Ecto neural progenitor cell (in vitro differentiated cells): ENCODE data around the gene UVSSA.
"Not testable (repeated sequence)": the region's sequence is repeated elsewhere in the genome, so short reads cannot be mapped to it uniquely, and the experiment has no call there.

Experiments
- DNase-seq: peaks from one replicate; pipeline ENCODE4 v3.0.0-alpha.2; 2018; ENCODE audit warnings: low spot score

The UVSSA gene

DNA sequence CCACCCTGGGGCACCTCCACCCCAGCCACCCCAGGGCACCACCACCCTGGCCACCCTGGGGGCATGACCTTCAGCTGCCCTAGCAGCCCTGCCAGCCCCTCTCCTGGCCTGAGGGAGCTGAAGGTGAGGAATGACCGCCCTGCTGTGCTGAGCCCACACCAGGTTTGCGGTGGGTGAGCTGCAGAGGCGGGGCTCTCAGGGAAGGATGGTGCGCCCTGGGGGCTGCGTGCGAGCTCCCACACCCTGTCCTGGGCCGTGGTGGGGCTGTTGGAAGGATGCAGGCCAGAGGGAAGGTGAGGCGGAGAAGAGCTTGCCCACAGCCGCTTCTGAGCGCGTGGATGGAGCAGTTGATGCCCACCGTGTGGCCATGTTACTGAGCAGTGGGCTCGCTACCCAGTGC, 17.7 kb downstream of the UVSSA start:
- DNase-seq = no peak

DNA sequence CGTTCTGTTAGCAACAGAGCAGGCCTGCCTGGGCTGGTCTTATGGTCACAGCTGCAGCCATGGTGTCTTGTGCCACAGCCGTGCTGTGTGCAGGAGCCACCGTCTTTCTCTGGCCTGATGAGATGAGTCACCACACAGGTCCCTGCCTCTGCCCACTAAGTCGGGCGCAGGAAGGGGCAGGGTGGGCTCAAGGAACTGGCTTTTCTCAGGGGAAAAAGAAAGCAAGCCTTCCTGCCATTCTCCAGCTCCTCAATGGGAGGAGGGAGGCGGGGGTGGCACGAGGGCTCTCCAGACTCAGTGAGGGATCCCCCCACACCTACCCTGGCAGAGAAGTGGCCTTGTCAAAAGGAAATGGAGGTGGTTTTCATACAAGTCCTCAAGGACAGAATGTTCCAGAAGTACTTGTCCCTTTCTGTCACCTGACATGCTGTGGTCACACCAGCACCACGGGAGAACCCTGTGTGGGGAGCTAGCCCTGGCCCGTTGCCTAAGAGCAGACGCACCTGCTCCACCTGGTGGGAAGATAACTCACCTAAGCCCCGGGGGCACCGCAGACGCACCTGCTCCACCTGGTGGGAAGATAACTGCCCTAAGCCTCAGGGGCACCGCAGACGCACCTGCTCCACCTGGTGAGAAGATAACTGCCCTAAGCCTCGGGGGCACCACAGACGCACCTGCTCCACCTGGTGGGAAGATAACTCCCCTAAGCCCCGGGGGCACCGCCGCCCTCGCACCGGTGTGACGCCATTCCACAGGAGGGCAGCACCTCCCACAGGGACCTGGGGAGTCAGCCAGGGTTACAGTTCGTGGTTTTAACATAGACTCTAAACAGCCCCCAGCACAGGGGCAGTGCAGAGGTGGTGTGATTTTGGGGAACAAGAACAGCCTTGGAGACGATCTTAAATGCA, 18.5 kb downstream of the UVSSA start:
- DNase-seq = no peak

DNA sequence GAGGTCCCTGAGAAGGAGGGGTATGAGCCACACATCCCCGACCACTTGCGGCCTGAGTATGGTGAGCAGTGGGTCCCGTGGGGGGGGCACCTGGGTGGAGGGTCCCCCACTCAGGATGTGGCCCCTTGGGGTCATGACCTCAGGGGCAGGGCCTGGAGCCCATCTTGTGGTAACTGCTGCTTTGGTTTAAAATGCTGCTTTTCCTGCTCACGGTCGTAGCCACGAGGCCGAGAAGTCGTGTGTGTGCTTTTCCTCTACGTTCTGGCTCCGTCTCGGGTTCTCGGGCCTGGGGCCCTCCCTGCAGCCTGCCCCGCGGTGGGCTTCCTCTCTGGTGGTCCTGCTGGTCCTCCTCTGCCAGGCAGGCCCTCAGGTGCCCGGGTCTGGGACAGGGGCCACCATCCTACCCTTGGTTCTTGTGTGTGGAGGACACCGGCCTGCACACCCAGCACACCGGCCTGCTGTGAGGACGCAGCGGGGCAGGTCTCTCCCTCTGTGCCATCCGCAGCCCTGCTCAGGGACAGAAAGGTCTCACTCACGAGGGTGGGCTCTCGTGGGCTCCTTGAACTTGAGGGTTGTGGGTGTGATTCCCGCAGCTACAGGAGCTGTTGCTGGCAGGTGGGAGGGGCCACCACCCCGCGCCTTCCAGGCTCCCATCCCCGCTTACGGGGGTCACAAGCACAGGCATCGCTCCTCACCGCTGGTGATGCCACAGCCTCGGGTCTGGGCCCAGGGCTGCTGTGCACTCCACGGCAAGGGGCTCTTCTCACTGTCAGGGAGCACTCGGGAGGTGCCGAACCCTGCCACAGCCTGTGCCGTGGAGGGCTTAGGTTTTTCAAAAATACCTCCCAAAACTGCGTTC, 19.6 kb downstream of the UVSSA start:
- no peak for DNase-seq

DNA sequence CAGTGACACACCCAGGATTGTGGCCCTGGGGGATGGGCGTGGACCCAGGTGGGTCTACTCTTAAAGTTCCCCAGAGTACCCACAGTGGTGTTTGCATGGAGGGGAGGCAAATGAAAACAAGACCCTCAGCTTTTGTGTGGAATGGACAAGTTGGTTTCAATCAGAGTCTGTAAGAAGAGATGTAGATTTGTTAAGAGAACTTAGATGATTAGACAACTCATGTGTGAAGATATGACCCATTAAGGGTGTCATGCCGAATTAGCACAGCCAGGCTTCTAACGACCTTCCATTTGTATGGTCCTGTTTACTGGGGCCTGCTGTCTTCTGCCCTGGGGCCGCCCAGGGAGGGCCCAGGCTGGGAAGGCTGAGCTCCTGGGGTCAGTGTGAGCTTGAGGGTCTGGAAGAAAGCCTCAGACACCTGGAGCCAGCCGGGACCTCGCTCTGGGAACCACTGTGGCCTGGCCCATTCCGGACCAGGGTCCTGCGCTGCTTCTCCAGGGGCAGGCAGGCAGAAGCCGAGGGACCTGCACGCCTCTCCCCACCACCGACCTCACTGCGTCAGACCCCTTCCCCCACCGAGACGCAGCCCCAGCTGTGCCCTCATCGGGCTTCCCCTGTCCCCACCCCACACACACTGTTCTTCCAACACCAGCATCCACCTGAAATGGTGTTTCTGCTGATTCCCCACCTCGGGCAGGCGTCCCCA, 20.4 kb downstream of the UVSSA start:
- DNase-seq = no peak

DNA sequence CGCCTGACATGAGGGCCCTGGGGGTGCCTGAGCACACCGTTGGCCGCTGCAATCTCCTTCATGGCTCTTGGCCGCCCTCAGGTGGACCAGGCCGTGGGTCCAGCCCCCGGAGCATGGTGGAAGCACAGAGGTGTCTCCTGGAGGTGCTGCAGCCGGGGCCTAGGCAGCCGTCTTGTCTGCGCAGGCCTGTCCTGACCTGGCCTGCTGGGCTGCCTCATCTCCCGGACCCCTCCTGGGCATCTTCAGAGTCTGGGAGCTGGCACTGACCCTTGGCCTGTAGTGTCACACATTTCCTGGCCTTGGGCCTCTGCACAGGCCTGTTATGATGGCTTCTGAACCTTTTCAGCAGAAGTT, 20.9 kb downstream of the UVSSA start:
- DNase-seq = no peak

DNA sequence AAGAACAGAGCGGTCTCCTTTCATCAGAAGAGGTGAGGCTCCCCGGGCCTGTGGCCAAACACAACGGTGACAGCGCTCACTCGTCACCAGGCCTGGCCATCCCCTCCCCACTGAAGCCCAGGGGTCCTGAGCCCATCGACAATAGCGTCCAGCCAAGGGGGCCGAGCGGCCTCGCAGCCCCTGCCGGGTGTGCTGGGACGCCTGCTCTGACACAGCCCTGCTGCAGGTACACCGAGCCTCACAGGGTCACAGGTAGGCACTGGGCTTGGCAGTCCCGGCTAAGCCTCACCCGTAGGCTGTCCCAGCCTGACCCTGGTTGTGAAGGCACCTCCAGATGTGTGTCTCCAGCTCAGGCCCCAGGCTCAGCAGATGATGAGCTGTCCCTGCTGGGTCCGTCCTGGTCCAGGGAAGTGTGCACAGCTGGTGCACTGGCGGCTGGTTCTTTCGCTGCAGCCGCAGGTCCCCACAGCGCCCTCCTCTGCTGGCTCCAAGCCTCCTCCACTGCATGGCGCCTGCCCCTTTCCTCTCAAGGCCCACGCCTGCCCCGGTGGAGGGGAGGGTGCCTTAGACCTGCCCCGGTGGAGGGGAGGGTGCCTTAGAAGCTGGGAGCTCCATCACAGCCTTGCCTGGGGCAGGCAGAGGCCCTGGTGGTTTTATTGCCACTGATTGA, 21.5 kb downstream of the UVSSA start:
- DNase-seq = no peak

DNA sequence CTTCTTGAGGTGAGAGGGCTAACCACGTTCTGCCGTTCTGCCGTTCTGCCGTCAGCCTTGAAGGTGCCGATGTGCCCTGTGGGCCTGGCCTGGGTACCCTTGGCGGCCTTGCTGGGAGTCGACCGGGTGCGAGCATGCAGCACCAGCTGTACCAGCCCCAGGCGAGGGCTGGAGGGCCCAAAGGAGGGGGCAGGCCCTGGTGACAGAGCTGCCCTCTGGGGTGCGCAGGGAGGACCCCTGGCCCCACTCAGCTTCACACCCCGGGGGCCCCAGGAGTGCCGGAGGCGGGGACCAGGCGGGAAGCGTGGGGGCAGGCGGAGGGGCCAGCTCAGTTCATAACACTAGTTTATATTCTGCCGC, 22.1 kb downstream of the UVSSA start:
- DNase-seq = no peak

DNA sequence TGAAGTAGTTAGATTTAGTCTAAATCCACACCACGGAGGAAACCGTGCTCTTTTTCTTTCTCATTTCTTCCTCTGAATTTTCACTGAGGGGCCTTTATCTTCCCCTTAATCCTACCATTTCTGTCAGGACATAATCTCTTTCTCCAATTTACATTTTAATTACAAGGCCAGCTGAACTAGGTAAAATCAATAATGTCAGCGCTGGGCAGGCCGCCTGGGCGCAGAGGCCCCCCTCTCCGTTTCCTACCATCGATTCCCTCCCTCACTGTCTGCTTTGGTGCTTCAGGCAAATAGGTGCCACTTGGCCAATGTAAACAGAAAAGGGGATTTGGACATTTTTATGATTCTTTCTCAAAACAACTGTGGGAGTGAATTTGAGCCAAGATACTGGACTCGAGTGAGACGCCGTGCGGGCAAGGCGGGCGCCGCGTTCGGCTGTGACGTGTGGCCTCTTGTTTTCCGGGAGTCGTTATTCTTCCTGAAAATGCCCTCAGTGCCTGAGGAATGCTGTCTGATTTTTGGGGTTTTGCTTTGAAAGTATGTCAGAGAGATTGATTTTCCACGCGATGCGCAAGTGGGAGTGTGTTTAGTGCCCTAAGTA, 22.6 kb downstream of the UVSSA start:
- DNase-seq = no peak

DNA sequence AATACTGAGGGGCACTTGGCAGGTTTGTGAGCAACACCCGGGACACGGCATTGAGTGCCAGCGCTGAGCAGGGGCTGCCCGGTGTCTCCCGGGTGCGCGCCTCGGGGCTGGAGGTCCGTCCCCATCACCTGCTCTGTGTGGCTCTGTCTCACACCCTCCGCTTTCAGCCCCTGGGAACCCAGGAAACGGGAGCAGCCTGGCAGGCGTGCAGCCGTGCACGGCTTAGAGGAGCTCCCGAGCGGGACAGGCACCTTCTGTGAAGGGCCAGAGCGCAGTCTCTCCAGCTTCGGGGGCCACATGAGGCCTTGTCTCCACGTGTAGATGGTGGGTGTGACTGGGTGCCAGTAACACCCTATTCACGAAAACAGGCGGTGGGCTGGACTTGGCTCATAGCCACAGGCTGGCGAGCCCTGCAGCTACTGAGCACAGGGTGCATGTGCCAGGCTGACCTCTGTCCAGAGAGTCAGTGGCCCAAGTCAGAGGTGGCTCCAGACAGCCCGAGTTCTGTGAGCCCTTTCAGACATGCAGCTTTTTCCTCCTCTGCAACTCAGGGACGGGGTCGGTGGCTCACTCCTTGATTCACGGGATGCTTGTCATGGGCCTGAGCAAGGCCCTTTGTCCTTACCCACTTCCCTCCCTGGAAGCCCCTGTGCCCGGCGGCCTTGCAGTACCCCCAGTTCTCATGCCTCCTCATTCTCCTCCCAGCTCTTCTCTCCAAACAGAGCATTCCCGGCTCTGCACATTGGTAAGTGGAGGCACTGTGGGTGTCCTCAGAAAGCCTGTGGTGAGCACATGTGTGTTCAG, 23.5 kb downstream of the UVSSA start:
- DNase-seq = no peak

DNA sequence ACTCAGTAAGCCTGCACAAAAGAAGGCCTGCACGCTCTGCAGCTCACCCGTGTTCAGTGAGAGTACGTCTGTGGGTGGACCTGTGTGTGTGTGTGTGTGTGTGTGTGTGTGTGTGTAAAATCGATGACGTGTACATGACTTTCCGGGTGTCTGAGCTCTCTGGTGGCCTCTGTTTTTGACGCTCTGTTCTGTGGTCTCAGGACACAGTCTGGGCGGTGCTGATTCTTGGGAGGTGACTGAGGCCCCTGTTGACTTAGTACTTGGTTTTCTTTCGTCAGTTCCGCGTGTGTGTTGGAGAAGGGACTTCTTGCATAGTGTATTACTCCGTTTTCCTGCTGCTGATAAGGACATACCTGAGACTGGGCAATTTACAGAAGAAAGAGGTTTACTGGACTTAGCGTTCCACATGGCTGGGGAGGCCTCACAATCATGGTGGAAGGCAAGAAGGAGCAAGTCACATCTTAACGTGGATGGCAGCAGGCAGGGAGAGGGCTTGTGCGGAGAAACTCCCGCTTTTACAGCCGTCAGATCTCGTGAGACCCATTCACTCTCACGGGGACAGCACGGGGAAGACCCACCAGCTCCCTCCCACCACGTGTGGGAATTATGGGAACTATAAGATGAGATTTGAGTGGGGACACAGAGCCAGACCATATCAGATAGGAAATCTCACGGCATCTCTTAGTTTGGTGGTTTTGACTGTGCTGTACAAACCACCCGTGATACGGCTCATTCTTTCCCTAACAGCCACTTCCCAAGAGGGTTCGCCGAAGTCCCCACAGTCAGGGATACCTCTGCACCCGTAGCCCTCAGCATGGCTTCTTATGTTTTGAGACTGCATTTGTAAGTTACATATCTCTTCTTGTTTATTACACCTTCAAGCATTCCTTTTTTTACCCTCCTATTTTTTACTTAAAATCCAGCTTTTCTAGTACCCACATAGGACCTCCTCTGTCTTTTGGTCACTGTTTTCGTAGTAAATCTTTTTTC, 24.5 kb downstream of the UVSSA start:
- DNase-seq = no peak

DNA sequence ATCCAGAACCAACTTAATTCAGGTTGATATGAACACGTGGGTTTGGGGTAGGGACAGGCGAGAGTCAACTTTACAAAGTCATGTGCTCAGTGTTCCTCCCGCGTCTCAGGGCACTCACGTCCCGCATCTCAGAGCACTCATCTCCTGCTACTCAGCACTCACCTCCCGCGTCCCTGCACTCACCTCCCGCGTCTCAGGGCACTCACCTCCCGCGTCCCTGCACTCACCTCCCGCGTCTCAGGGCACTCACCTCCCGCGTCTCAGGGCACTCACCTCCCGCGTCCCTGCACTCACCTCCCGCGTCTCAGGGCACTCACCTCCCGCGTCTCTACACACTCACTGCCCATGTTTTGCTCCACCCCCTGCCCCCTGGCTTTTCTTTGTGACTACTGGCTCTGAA, 25.6 kb downstream of the UVSSA start:
- not testable (repeated sequence) for DNase-seq

DNA sequence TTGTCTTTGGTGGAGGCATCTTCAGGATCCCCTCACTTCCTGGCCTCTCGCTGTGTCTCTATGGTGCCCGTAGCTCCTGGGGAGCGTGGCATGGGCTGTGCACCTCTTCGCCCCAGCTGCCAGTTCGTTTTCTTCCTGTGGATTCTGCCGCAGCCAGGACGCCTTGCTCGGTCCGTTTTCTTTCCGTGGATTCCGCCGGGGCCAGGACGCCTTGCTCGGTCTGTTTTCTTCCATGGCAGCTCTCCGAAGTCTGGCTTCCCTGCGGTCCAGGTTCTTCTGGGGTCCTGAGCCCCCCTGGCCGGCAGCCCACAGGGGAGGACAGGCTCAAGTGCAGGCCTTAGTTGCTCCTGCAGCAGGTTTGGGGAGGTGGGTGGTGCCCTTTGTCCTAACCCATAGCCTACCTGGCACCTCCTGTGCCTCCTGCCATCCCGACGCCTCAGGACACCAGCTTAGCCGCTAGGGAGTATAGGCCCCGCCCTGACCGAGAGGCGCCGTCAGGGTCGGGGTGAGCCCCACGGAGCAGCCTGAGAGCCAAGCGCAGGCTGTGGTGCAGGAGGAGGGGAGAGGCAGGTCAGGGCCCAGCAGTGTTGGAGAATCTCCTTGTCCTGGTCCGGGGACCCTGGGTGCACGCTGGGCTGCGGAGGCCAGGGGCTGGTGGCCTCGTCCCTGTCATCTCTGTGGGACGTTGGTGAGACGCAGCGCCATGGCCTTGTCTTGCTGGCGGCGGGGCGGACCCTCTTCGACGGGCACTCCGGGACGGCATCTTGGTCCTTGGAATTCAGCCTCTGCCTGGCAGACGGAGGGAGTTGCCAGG, 27.1 kb downstream of the UVSSA start:
- DNase-seq = no peak

DNA sequence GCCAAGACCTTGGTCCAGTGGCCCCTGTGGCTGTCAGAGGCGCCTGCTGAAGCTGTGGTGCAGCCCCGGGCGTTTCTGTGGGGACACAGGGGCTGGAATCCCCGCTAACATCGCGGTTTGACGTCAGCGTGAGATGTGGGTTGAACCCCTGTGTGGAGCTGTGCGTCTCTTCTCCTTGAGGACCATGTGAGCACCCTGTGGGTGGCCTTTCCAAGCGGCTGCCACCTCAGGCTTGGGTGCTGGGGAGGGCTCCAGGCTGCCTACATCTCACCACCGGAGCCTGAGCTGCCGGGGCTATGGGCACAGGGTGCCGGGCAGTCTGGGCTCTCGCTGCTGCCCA, 27.7 kb downstream of the UVSSA start:
- DNase-seq = no peak

DNA sequence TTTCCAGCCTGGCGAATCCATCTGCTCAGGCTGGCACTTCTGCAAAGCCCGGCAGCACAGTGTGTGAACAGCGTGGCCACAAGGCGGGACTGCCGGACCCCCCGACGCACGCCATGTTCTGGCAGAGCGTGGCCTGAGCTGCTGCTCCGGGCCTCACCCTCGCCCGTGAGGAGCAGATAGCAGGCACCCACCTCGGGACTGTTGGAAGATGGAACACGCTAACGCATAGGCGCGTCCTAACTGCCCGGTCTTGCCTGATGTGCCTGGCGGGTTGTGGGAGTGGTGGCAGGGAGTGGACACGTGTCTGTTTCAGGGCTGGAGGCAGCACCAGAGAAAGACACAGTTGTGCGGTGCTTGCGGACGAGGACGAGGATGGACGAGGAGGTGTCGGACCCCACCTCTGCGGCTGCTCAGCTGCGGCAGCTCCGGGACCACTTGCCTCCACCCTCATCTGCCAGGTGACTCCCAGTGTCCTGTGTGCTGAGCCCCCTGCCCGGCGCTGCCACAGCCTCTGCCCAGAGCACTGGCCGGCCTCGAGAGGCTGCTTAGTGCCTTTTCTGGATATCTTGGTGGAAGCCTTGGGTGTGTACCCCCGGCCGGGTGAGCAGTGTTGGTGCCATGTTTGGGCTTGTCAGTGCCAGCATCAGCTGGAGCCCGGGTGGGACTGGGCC, 28.2 kb downstream of the UVSSA start:
- DNase-seq = no peak

DNA sequence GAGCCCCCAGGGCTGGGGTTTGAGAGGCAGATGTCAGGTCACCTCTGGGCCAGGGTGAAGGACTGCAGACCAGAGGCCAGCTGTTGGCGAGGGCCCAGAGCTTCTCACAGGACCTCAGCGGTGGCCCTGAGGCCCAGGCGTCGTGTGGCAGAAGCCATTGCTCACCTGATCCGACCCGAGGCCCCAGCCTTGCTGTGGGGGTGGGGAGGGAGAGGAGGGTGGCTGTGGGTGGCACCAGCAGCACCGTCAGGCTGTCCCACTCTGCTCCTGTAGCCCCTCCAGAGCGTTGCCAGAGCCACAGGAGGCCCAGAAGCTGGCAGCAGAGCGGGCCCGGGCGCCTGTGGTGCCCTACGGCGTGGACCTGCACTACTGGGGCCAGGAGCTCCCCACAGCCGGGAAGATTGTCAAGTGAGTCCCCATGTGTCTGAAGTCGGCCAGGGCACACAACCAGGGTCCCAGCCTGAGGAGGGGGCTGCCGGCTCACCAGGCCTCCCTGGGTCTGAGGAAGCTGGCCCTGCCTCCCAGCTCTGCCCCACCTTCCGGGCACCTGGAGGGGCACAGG, 28.8 kb downstream of the UVSSA start:
- DNase-seq = no peak

DNA sequence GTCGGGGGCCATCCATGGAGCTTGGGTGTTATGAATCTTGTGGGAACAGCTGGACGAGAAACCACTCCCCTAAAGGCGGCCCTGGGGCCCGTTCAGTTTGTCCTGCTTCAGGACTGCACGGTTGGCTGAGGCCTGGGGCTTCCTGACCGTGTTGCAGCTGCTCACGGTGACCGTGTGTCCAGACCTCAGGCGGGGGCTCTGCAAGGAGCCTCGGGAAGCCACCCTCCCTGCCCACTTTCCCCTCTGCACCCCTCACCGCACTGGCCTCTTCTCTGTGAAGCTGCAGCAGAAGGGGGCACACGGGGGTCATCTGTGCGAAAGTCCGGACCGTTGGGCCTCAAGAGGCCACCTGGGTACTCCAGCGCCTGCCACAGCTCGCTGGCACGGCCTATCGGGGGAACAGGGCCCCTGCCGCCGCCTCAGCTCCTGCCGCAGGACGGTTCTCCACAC, 29.4 kb downstream of the UVSSA start:
- DNase-seq = no peak

DNA sequence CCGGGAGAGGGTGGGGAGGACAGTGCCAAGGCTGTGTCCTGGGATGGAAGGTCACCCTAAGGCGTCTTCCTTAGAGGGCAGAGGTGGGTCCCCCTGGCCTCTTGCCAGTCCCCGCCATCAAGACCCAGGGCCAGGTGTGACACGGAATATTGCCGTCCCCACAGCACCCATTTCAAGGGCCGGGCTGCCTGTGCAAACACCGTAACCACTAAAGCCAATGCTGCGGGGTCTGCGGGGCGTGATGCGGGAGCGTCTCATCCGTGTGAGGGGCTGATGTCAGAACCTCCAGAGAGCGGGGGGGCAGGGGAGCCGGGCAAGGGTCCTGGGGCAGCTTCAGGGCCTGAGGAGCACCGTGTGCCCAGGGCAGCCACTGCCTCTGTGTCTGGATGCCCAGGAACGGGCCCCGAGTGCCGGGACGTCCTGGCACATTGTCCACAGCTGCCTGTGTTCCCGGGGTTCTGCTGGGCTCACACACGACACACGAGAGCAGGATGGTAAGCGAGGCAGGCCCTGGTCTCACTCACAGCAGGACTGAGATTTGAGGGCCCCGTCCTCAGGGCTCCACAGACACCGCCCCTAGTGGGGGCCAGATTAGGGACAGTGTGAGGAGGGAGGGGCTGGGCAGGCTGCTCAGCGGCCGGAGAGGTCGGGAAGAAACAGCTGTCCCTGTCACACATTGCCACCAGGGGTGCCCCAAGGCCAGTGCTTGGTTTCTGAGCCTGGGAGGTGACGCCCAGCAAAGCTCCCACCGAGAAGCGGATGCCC, 30.0 kb downstream of the UVSSA start:
- DNase-seq = no peak
